Measurements from ENCODE around the gene DNAAF8. TPM values are rescaled to one million over a fixed set of nuclear protein-coding genes. Genes with fewer than 3 reads are reported as not detected.

Gene DNAAF8
- total RNA-seq, 1 experiment from 2014 or later, result 0.39 TPM

DNA sequence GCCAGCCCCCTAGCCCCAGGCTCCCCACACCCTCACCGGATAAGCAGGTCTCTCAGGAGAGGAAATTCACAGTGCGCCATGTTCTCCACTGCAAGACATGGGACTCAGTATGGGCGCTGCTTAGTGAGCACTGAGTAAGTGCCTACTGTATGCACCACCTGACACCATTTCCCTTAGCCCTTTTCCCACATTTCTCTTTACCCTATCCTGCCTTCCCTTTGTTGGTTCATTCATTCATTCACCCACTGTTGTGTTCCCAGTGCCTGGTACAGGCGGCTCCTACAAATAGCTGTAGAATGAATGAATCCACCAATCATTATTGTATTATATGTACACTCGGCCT lies 43.7 kb downstream of the DNAAF8 start:
- TF ChIP-seq, protein P1, sequence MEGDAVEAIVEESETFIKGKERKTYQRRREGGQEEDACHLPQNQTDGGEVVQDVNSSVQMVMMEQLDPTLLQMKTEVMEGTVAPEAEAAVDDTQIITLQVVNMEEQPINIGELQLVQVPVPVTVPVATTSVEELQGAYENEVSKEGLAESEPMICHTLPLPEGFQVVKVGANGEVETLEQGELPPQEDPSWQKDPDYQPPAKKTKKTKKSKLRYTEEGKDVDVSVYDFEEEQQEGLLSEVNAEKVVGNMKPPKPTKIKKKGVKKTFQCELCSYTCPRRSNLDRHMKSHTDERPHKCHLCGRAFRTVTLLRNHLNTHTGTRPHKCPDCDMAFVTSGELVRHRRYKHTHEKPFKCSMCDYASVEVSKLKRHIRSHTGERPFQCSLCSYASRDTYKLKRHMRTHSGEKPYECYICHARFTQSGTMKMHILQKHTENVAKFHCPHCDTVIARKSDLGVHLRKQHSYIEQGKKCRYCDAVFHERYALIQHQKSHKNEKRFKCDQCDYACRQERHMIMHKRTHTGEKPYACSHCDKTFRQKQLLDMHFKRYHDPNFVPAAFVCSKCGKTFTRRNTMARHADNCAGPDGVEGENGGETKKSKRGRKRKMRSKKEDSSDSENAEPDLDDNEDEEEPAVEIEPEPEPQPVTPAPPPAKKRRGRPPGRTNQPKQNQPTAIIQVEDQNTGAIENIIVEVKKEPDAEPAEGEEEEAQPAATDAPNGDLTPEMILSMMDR (conservative IDR thresholded peaks at IDR 0.05), result no peak
- no peak overlapping the region for H3K23ac ChIP-seq (ENCODE audit: insufficient read length, low read depth, low read length)
- H3K9me3 ChIP-seq (ENCODE audit: control insufficient read depth, low read depth, low read length), result no peaks in the 10 kb centered on the region
- Mint-ChIP-seq H3K4me1 (no peaks in the 10 kb centered on the region), H3K9me3 (no peaks in the 10 kb centered on the region; a peak in 2 of 5 replicates), H3K27me3 (ENCODE audit: low read depth) (no peaks in the 10 kb centered on the region; the same call in none of the 2 replicates), H3K27ac (no peak overlapping the region), H3K36me3 (ENCODE audit: insufficient read depth in 1 of 3, low read depth in 3 of 3) (no peaks in the 10 kb centered on the region), H3K4me3 (no peak overlapping the region)
- H2AFZ ChIP-seq (ENCODE audit: low read length), result no peak overlapping the region
- no peaks in the 10 kb centered on the region; the same call in 1 of the 2 replicates for H3K27me3 ChIP-seq (ENCODE audit: insufficient read depth, low read length)
- H2BK120ac ChIP-seq (ENCODE audit: low read depth, low read length, poor library complexity, severe bottlenecking), result no peak overlapping the region
- WGBS (ENCODE audit: extremely low coverage, insufficient read length, low lambda C conversion rate), result no CpG with 5 or more reads among the region's 5 CpGs
- H4K91ac ChIP-seq (ENCODE audit: insufficient read length, low read depth, low read length), result no peak overlapping the region
- H2BK20ac ChIP-seq (ENCODE audit: low read depth, low read length, poor library complexity, severe bottlenecking), result no peak overlapping the region
- H3K4ac ChIP-seq (ENCODE audit: low read depth, low read length), result no peak overlapping the region
- H3K79me1 ChIP-seq (ENCODE audit: insufficient read depth, low read depth, low read length, poor library complexity, severe bottlenecking), result no peaks in the 10 kb centered on the region
- H3K23me2 ChIP-seq (ENCODE audit: insufficient read length, low read depth, low read length, poor library complexity, severe bottlenecking), result no peaks in the 10 kb centered on the region
- no peak overlapping the region for H3K9ac ChIP-seq (ENCODE audit: extremely low read depth, insufficient read length, low read length)
- no peak overlapping the region for H2BK15ac ChIP-seq (ENCODE audit: low read depth, low read length)
- no peak overlapping the region for H3K4me2 ChIP-seq (ENCODE audit: insufficient read depth, insufficient read length, low read length)
- H3K18ac ChIP-seq (ENCODE audit: insufficient read length, low read depth, low read length), result no peak overlapping the region
- H3K79me2 ChIP-seq (ENCODE audit: insufficient read depth, low read length), result no peaks in the 10 kb centered on the region
- no peak overlapping the region for H3K56ac ChIP-seq (ENCODE audit: insufficient read length, low read depth, low read length)
- no peak overlapping the region for H2BK5ac ChIP-seq (ENCODE audit: insufficient read length, low read length)
- no peak overlapping the region for H2AK5ac ChIP-seq (ENCODE audit: insufficient read length, low read length)
- no peaks in the 10 kb centered on the region for H4K20me1 ChIP-seq (ENCODE audit: control insufficient read depth, insufficient read depth, insufficient read length)
- no peak overlapping the region for H3K27ac ChIP-seq (ENCODE audit: insufficient read length, low read depth, low read length)
- no peak overlapping the region for H3K14ac ChIP-seq (ENCODE audit: insufficient read depth, low read length)
- H3K4me1 ChIP-seq (ENCODE audit: insufficient read depth, low read length), result no peaks in the 10 kb centered on the region
- no peak overlapping the region for H4K5ac ChIP-seq (ENCODE audit: insufficient read length, low read depth, low read length)
- H2BK12ac ChIP-seq (ENCODE audit: insufficient read length, low read depth, low read length), result no peak overlapping the region
- no peak overlapping the region for H3T11ph ChIP-seq (ENCODE audit: low read length)
- DNase-seq, result no peak
- no peak overlapping the region for H4K8ac ChIP-seq (replicated peaks; ENCODE audit: insufficient read length, low read depth, low read length)
